Esophagus muscularis mucosa (tissue), 4 donors: ENCODE measurements around the gene THSD4. TPM values are rescaled to one million over a fixed set of nuclear protein-coding genes. Genes with fewer than 3 reads are reported as not detected.

ENCODE experiments used
- DNase-seq: peaks from one replicate; pipeline ENCODE4 v3.0.0-alpha.2; 2017; ENCODE audit errors: extremely low spot score
- H3K27ac ChIP-seq, 4 donors: fragments of 200-600 bp; sonication (generic); replicated peaks in 1 of 4; 1 replicate in 3 of 4; 2 replicates in 1 of 4; pipeline ENCODE4 v1.5.1; 2016 to 2019; ENCODE audit warnings: mild to moderate bottlenecking in 1 of 4
- H3K27me3 ChIP-seq, 4 donors: fragments of 200-600 bp; sonication (generic); one replicate each; pipeline versions ENCODE4 v1.5.1 to v1.6.0; 2016 to 2019
- H3K36me3 ChIP-seq, 4 donors: fragments of 200-600 bp; sonication (generic); one replicate each; pipeline ENCODE4 v1.5.1; 2016 to 2019
- H3K4me1 ChIP-seq, 4 donors: fragments of 200-600 bp; sonication (generic); one replicate each; pipeline ENCODE4 v1.5.1; 2016 to 2019
- H3K4me3 ChIP-seq, 4 donors: fragments of 200-600 bp; sonication (generic); 1 replicate in 2 of 4; 2 replicates in 2 of 4; pipeline ENCODE4 v1.5.1; 2016 to 2019; ENCODE audit warnings: mild to moderate bottlenecking in 4 of 4, moderate library complexity in 1 of 4
- H3K9me3 ChIP-seq, 4 donors: fragments of 200-600 bp; sonication (generic); 1 replicate in 3 of 4; 2 replicates in 1 of 4; pipeline ENCODE4 v1.5.1; 2016 to 2019
- CTCF ChIP-seq, 3 experiments: fragments of 200-600 bp in 2 of 3; fragments of 450-650 bp in 1 of 3; sonication (generic) in 2 of 3; IDR thresholded peaks; one replicate each; pipeline ENCODE4 v1.5.1; 2017 to 2019; ENCODE audit warnings: antibody characterized with exemption in 3 of 3, mild to moderate bottlenecking in 2 of 3, moderate library complexity in 1 of 3
- EP300 ChIP-seq: sonication (generic); formaldehyde crosslinking; IDR thresholded peaks from one replicate; pipeline ENCODE4 v1.6.1; 2017; ENCODE audit warnings: antibody characterized with exemption
- POLR2A ChIP-seq: fragments of 450-650 bp; IDR thresholded peaks from one replicate; pipeline ENCODE4 v1.6.1; 2017; ENCODE audit warnings: antibody characterized with exemption, moderate library complexity, mild to moderate bottlenecking, low read depth
- POLR2AphosphoS5 ChIP-seq, 2 donors: sonication (generic); formaldehyde crosslinking; IDR thresholded peaks; one replicate each; pipeline ENCODE4 v1.6.1; 2017; ENCODE audit warnings: antibody characterized with exemption in 2 of 2
- WGBS: methylation state at CpG from one replicate; pipeline ENCODE4 v1.1.5; 2018; 5-methylcytosine and 5-hydroxymethylcytosine counted together
- intact Hi-C: fragments of 100-400 bp; cut with DNase I; formaldehyde crosslinking; loops from one replicate; pipeline ENCODE4 v1.15.1; 2023
- total RNA-seq, 4 donors: library from RNA; depleted of rRNA; stranded (reverse); fragments of >200 nt; gene quantifications; one replicate each; pipeline versions ENCODE4 v1.1.0 to v1.2.1, GENCODE V29; 2016

Gene THSD4
- total RNA-seq, 4 donors from 2014 or later, result 3.2 to 6.6 (median 5.6) TPM

GRCh38 chr15:71485094-71485693 lies 369.9 kb downstream of the THSD4 start:
- H3K27ac ChIP-seq, result no peak overlapping the region
- DNase-seq, result no peak
- H3K9me3 ChIP-seq, result no peaks in the 10 kb centered on the region
- H3K4me3 ChIP-seq, result no peak overlapping the region
- H3K4me1 ChIP-seq, result no peaks in the 10 kb centered on the region
- 100% methylated on average over 2 of the region's 2 CpGs for WGBS
- H3K36me3 ChIP-seq, result no peaks in the 10 kb centered on the region
- H3K27me3 ChIP-seq, result no peaks in the 10 kb centered on the region
- peak in 1 of 3 experiments; percentile 23 for TF ChIP-seq CTCF (IDR thresholded peaks at IDR 0.05)
- TF ChIP-seq EP300, result no peak
- intact Hi-C loops, result no loop called here

GRCh38 chr15:71489570-71489969 lies 374.3 kb downstream of the THSD4 start:
- 92% methylated on average over 3 of the region's 3 CpGs for WGBS
- H3K4me3 ChIP-seq, result no peak overlapping the region
- intact Hi-C loops, result no loop called here
- no peaks in the 10 kb centered on the region for H3K27me3 ChIP-seq
- TF ChIP-seq EP300 (no peak), CTCF (IDR thresholded peaks at IDR 0.05) (no peak), POLR2A (no peak), POLR2AphosphoS5 (IDR thresholded peaks at IDR 0.05) (no peak)
- H3K36me3 ChIP-seq, result no peaks in the 10 kb centered on the region
- H3K9me3 ChIP-seq, result no peaks in the 10 kb centered on the region
- no peak for DNase-seq
- no peak overlapping the region for H3K27ac ChIP-seq
- H3K4me1 ChIP-seq, result peaks cover 0 to under 1% (median 0%) of the 10 kb centered on the region in 4 donors

- no peak overlapping the region for H3K27ac ChIP-seq
- intact Hi-C loops, result no loop called here
- DNase-seq, result no peak
Observed at GRCh38 chr15:71493526-71493925, 378.3 kb downstream of the THSD4 start.

DNA sequence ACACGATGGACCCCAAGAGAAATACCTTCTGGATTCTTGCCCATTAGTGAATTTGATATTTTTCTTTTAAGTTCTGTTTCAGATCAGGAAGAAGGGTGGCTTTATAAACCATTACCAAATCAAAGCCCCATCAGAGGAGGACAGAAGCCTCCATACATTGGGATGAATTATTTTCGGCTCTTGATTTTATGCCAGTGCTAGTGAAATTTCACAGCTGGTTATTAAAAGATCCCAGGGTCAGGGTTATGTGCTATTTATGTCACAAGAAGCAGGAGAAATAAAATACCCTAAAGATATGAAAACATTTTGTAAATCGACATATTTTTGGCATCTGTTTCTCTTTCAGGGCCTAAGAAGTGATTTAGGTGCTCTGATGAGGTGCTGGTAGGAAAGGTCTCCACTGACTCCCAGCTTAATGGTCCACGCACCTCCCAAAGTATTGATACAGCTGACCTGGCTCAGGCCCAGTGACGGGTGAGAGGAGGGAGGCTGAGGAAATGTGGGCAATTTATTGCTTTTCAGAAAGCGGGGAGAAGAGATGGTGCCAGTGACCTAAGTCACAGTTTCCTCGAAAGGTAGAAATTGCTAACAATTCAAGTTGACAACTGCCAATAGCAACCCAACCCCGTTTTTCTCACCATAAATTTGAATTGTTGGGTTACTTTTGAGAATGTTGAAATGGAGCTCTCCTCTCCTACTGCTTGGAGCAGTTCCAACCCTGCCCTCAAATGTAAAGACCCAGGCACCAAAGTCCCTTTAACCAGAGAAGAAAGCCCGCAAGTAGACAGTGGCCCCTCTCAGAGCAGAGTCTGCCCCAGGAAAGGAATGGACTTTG lies 379.5 kb downstream of the THSD4 start:
- WGBS, result 63% methylated on average over 9 of the region's 9 CpGs
- intact Hi-C loops, result no loop called here
- no peak overlapping the region for H3K27ac ChIP-seq

More at GRCh38 chr15:71493526-71493925, 378.3 kb downstream of the THSD4 start:
- WGBS, result 91% methylated on average over 5 of the region's 5 CpGs
- H3K27me3 ChIP-seq, result no peaks in the 10 kb centered on the region
- no peak overlapping the region for H3K4me3 ChIP-seq
- H3K36me3 ChIP-seq, result no peaks in the 10 kb centered on the region
- H3K9me3 ChIP-seq, result no peaks in the 10 kb centered on the region
- TF ChIP-seq POLR2A (no peak), POLR2AphosphoS5 (IDR thresholded peaks at IDR 0.05) (no peak), CTCF (IDR thresholded peaks at IDR 0.05) (no peak), EP300 (no peak)
- H3K4me1 ChIP-seq, result peaks cover 0 to 5% (median 0%) of the 10 kb centered on the region in 4 donors

More for the DNA sequence above, 379.5 kb downstream of the THSD4 start:
- no peaks in the 10 kb centered on the region for H3K36me3 ChIP-seq
- DNase-seq, result peak; percentile 60
- H3K4me3 ChIP-seq, result no peak overlapping the region
- H3K9me3 ChIP-seq, result no peaks in the 10 kb centered on the region
- TF ChIP-seq POLR2AphosphoS5 (IDR thresholded peaks at IDR 0.05) (no peak), CTCF (IDR thresholded peaks at IDR 0.05) (no peak), EP300 (no peak), POLR2A (no peak)
- H3K27me3 ChIP-seq, result no peaks in the 10 kb centered on the region
- H3K4me1 ChIP-seq, result peaks cover 0 to 5% (median 0%) of the 10 kb centered on the region in 4 donors
